SK-N-SH (cell line): ENCODE results near the gene SERPINB8. TPM values are rescaled to one million over a fixed set of nuclear protein-coding genes. Genes with fewer than 3 reads are reported as not detected.

Experiments
- CTCF ChIA-PET: fragments of 300-600, 350-600 bp; formaldehyde crosslinking; extraction: SDS; loops from one replicate; lab custom pipeline; 2021; lab: Yijun Ruan, JAX
- POLR2A ChIA-PET: fragments of 350-600 bp; sonication (Branson Sonifier 250); formaldehyde crosslinking; extraction: SDS; loops from one replicate; lab custom pipeline; 2020; ENCODE audit warnings: antibody characterized with exemption, inconsistent platforms; lab: Yijun Ruan, JAX
- DNase-seq: peaks from one replicate; pipeline ENCODE4 v3.0.0; 2012
- H2AFZ ChIP-seq: fragments of 200-600 bp; sonication (generic); 2 replicates; pipeline ENCODE4 v1.8.1; 2016; ENCODE audit warnings: antibody characterized with exemption, mild to moderate bottlenecking, low read depth
- H3F3A ChIP-seq: fragments of 200-600 bp; sonication (generic); replicated peaks from 2 replicates; pipeline ENCODE3; 2016; ENCODE audit warnings: antibody characterized with exemption, mild to moderate bottlenecking; ENCODE audit not compliant: insufficient read depth
- H3K27ac ChIP-seq, 2 experiments: fragments of 200-500 bp in 1 of 2; fragments of 200-600 bp in 1 of 2; sonication (Bioruptor generic) in 1 of 2; sonication (generic), shearing (Covaris generic) in 1 of 2; 2 replicates each; pipeline versions ENCODE4 v1.5.1 to v1.6.1; 2014 to 2016; ENCODE audit warnings: low read depth in 2 of 2, inconsistent platforms in 1 of 2, low read length in 1 of 2, mild to moderate bottlenecking in 1 of 2, mixed read lengths in 1 of 2
- H3K27me3 ChIP-seq: fragments of 200-600 bp; sonication (generic), shearing (Covaris generic); 2 replicates; pipeline ENCODE4 v1.6.1; 2016; ENCODE audit warnings: mixed run types; ENCODE audit not compliant: insufficient read depth
- H3K36me3 ChIP-seq, 2 experiments: fragments of 200-500 bp in 1 of 2; fragments of 200-600 bp in 1 of 2; sonication (Bioruptor generic) in 1 of 2; sonication (generic) in 1 of 2; replicated peaks in 1 of 2; 2 replicates each; pipeline versions ENCODE3 to v1.5.1; 2014 to 2016; ENCODE audit warnings: low read length in 1 of 2, mild to moderate bottlenecking in 1 of 2; ENCODE audit not compliant: insufficient read depth in 2 of 2, control insufficient read depth in 1 of 2
- H3K4me1 ChIP-seq, 2 experiments: fragments of 200-500 bp in 1 of 2; fragments of 200-600 bp in 1 of 2; sonication (Bioruptor generic) in 1 of 2; sonication (generic), shearing (Covaris generic) in 1 of 2; 2 replicates each; pipeline versions ENCODE4 v1.5.1 to v1.6.1; 2014 to 2016; ENCODE audit warnings: low read depth in 1 of 2, low read length in 1 of 2, mixed run types in 1 of 2; ENCODE audit not compliant: insufficient read depth in 2 of 2, control insufficient read depth in 1 of 2
- H3K4me2 ChIP-seq: fragments of 200-600 bp; sonication (generic), shearing (Covaris generic); 2 replicates; pipeline ENCODE4 v1.6.1; 2017; ENCODE audit warnings: mixed run types
- H3K4me3 ChIP-seq, 2 experiments: fragments of 200-500 bp in 1 of 2; fragments of 200-600 bp in 1 of 2; sonication (Bioruptor generic) in 1 of 2; sonication (generic), shearing (Covaris generic) in 1 of 2; 2 replicates each; pipeline versions ENCODE4 v1.5.1 to v1.8.1; 2014 to 2016; ENCODE audit warnings: low read depth in 2 of 2, inconsistent platforms in 1 of 2, low read length in 1 of 2, mild to moderate bottlenecking in 1 of 2, mixed read lengths in 1 of 2, moderate library complexity in 1 of 2
- H3K79me2 ChIP-seq: fragments of 200-600 bp; sonication (generic); 2 replicates; pipeline ENCODE4 v1.8.1; 2017; ENCODE audit warnings: mild to moderate bottlenecking; ENCODE audit not compliant: insufficient read depth
- H3K9ac ChIP-seq: fragments of 200-600 bp; sonication (generic); 2 replicates; pipeline ENCODE4 v1.6.1; 2017; ENCODE audit warnings: mixed run types
- H3K9me2 ChIP-seq: fragments of 200-600 bp; sonication (generic); 2 replicates; pipeline ENCODE4 v1.6.1; 2017; ENCODE audit warnings: mixed run types
- H3K9me3 ChIP-seq: fragments of 200-600 bp; sonication (generic); 2 replicates; pipeline ENCODE4 v1.6.1; 2017; ENCODE audit warnings: mixed run types, mild to moderate bottlenecking, moderate library complexity
- H4K20me1 ChIP-seq: fragments of 200-600 bp; sonication (generic); 2 replicates; pipeline ENCODE4 v1.6.1; 2017; ENCODE audit warnings: mild to moderate bottlenecking, mixed run types; ENCODE audit not compliant: insufficient read depth
- EZH2phosphoT487 ChIP-seq: fragments of 200-600 bp; sonication (generic); IDR thresholded peaks from 2 replicates; pipeline ENCODE4 v1.6.1; 2017; ENCODE audit warnings: low read depth, mixed run types, mild to moderate bottlenecking, antibody characterized with exemption, moderate library complexity, borderline replicate concordance
- GABPA ChIP-seq: IDR thresholded peaks from 2 replicates; pipeline ENCODE4 v1.4.0; 2012; ENCODE audit warnings: low read depth, mild to moderate bottlenecking
- GATA2 ChIP-seq: sonication (generic); formaldehyde crosslinking; IDR thresholded peaks from 2 replicates; pipeline ENCODE4 v1.5.0; 2020; ENCODE audit warnings: mild to moderate bottlenecking, missing genetic modification reagents
- NFIC ChIP-seq: IDR thresholded peaks from 2 replicates; pipeline ENCODE4 v1.4.0; 2012; ENCODE audit warnings: borderline replicate concordance
- RAD21 ChIP-seq: IDR thresholded peaks from 2 replicates; pipeline ENCODE4 v1.6.1; 2012; ENCODE audit warnings: mild to moderate bottlenecking, low read length
- RXRA ChIP-seq: IDR thresholded peaks from 2 replicates; pipeline ENCODE4 v1.4.0; 2012; ENCODE audit warnings: low read depth, mild to moderate bottlenecking, borderline replicate concordance
- SIN3A ChIP-seq: IDR thresholded peaks from 2 replicates; pipeline ENCODE4 v1.6.1; 2012; ENCODE audit warnings: low read depth, mild to moderate bottlenecking, low read length, moderate library complexity, borderline replicate concordance
- TCF12 ChIP-seq: IDR thresholded peaks from 2 replicates; pipeline ENCODE4 v1.4.0; 2012
- TEAD4 ChIP-seq: IDR thresholded peaks from 2 replicates; pipeline ENCODE4 v1.4.0; 2012; ENCODE audit warnings: mild to moderate bottlenecking, borderline replicate concordance; ENCODE audit not compliant: insufficient read depth
- YY1 ChIP-seq: IDR thresholded peaks from 2 replicates; pipeline ENCODE4 v1.4.0; 2012; ENCODE audit warnings: low read depth, mild to moderate bottlenecking
- WGBS: methylation state at CpG from one replicate; pipeline ENCODE4 v1.1.6; 2017; ENCODE audit warnings: low lambda C conversion rate; 5-methylcytosine and 5-hydroxymethylcytosine counted together
- polyA plus RNA-seq, 3 experiments: library from polyadenylated mRNA; depleted of rRNA; stranded (reverse); fragments of >200 nt; gene quantifications; 2 replicates each; pipeline ENCODE4 v1.2.3, GENCODE V29; 2012
- TF ChIP-seq, protein P1 (sequence below): IDR thresholded peaks from 2 replicates; pipeline ENCODE4; 2012
- TF ChIP-seq, protein P2 (sequence below): fragments of 150-350 bp; IDR thresholded peaks from 2 replicates; pipeline ENCODE4 v1.6.1; 2017; ENCODE audit warnings: antibody characterized with exemption, low read length, low read depth, borderline replicate concordance
- TF ChIP-seq, protein P3 (sequence below): fragments of 200-600 bp; sonication (generic); IDR thresholded peaks from 2 replicates; pipeline ENCODE4 v1.6.1; 2017; ENCODE audit warnings: antibody characterized with exemption, mild to moderate bottlenecking, moderate library complexity
- TF ChIP-seq, protein P4 (sequence below): IDR thresholded peaks from 2 replicates; pipeline ENCODE4 v1.4.0; 2012; ENCODE audit warnings: low read depth, borderline replicate concordance
- TF ChIP-seq, protein P5 (sequence below): IDR thresholded peaks from 2 replicates; pipeline ENCODE4 v1.4.0; 2012; ENCODE audit warnings: low read depth

The SERPINB8 gene
- polyA plus RNA-seq, 1 of the 3 experiments (the other 2 are of a cell fraction), result 3.4 TPM

DNA sequence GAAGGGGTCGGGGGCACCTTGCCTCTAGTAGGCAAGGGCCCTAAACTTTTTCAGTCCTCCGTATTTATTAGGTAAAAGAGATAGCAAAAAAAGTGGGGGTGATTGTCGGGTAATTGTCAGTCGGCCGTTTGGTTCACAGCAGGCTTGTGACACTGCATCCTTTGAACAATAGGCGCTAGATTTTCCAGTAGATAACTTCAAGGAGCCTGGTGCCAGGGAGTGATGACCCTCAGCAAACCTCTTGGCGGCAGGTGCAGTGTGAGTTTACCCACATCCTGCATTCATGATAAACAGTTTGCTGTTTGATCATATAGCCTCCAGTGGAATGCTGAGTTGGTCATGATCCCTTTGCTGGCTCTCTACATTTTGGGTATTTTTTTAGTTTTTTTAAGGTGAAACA, 22.9 kb downstream of the SERPINB8 start:
- Histone ChIP-seq H3K4me3 (no peak overlapping the region), H3K9ac (no peak overlapping the region), H3K27ac (no peak overlapping the region), H3K27me3 (no peaks in the 10 kb centered on the region), H3K9me3 (no peaks in the 10 kb centered on the region), H3K9me2 (no peaks in the 10 kb centered on the region), H3K4me1 (peaks cover 0 to 3% of the 10 kb centered on the region in 2 experiments; a peak in 1 of 4 replicates), H3F3A (no peaks in the 10 kb centered on the region), H2AFZ (no peak overlapping the region), H3K36me3 (no peaks in the 10 kb centered on the region), H3K79me2 (no peaks in the 10 kb centered on the region), H4K20me1 (no peaks in the 10 kb centered on the region), H3K4me2 (no peak overlapping the region)
- 73% methylated on average over 7 of the region's 7 CpGs for WGBS
- TF ChIP-seq RXRA (no peak), GATA2 (no peak), TEAD4 (no peak), NFIC (no peak), TCF12 (no peak), RAD21 (no peak), EZH2phosphoT487 (no peak), SIN3A (no peak), YY1 (no peak), GABPA (no peak)
- TF ChIP-seq, protein P1, sequence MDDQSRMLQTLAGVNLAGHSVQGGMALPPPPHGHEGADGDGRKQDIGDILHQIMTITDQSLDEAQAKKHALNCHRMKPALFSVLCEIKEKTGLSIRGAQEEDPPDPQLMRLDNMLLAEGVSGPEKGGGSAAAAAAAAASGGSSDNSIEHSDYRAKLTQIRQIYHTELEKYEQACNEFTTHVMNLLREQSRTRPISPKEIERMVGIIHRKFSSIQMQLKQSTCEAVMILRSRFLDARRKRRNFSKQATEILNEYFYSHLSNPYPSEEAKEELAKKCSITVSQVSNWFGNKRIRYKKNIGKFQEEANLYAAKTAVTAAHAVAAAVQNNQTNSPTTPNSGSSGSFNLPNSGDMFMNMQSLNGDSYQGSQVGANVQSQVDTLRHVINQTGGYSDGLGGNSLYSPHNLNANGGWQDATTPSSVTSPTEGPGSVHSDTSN, result no peak
- TF ChIP-seq, protein P2, sequence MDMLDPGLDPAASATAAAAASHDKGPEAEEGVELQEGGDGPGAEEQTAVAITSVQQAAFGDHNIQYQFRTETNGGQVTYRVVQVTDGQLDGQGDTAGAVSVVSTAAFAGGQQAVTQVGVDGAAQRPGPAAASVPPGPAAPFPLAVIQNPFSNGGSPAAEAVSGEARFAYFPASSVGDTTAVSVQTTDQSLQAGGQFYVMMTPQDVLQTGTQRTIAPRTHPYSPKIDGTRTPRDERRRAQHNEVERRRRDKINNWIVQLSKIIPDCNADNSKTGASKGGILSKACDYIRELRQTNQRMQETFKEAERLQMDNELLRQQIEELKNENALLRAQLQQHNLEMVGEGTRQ, result no peak
- TF ChIP-seq, protein P3, sequence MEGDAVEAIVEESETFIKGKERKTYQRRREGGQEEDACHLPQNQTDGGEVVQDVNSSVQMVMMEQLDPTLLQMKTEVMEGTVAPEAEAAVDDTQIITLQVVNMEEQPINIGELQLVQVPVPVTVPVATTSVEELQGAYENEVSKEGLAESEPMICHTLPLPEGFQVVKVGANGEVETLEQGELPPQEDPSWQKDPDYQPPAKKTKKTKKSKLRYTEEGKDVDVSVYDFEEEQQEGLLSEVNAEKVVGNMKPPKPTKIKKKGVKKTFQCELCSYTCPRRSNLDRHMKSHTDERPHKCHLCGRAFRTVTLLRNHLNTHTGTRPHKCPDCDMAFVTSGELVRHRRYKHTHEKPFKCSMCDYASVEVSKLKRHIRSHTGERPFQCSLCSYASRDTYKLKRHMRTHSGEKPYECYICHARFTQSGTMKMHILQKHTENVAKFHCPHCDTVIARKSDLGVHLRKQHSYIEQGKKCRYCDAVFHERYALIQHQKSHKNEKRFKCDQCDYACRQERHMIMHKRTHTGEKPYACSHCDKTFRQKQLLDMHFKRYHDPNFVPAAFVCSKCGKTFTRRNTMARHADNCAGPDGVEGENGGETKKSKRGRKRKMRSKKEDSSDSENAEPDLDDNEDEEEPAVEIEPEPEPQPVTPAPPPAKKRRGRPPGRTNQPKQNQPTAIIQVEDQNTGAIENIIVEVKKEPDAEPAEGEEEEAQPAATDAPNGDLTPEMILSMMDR, result no peak
- TF ChIP-seq, protein P4, sequence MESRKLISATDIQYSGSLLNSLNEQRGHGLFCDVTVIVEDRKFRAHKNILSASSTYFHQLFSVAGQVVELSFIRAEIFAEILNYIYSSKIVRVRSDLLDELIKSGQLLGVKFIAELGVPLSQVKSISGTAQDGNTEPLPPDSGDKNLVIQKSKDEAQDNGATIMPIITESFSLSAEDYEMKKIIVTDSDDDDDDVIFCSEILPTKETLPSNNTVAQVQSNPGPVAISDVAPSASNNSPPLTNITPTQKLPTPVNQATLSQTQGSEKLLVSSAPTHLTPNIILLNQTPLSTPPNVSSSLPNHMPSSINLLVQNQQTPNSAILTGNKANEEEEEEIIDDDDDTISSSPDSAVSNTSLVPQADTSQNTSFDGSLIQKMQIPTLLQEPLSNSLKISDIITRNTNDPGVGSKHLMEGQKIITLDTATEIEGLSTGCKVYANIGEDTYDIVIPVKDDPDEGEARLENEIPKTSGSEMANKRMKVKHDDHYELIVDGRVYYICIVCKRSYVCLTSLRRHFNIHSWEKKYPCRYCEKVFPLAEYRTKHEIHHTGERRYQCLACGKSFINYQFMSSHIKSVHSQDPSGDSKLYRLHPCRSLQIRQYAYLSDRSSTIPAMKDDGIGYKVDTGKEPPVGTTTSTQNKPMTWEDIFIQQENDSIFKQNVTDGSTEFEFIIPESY, result no peak
- TF ChIP-seq, protein P5, sequence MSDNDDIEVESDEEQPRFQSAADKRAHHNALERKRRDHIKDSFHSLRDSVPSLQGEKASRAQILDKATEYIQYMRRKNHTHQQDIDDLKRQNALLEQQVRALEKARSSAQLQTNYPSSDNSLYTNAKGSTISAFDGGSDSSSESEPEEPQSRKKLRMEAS, result no peak
- POLR2A ChIA-PET, result no interaction called here
- CTCF ChIA-PET, result interaction anchor here (0.6 kb wide), 1 partner anchor 1407 kb away, joined by 3 read pairs; no protein-coding TSS in a partner anchor
- DNase-seq, result no peak
